PC-9 (cell line): ENCODE measurements around the gene HLCS.

ENCODE experiments used
- CTCF ChIP-seq: fragments of 200-600 bp; sonication (generic); conservative IDR thresholded peaks from 2 replicates; pipeline ENCODE4 v1.6.1; 2017; ENCODE audit warnings: mixed run types, antibody characterized with exemption, mild to moderate bottlenecking, moderate library complexity
- EZH2 ChIP-seq: fragments of 200-600 bp; sonication (generic); IDR thresholded peaks from 2 replicates; pipeline ENCODE4 v1.8.0; 2017; ENCODE audit warnings: antibody characterized with exemption, low read depth

- TF ChIP-seq CTCF (peak; percentile 87), EZH2 (no peak)
These were observed 38.8 kb downstream of the HLCS start for GRCh38 chr21:36927719-36928117.
